Measurements from ENCODE around the gene MEIS1. TPM values are rescaled to one million over a fixed set of nuclear protein-coding genes. Genes with fewer than 3 reads are reported as not detected.

The MEIS1 gene
- total RNA-seq, 1 donor from 2014 or later: 46.7 TPM

DNA sequence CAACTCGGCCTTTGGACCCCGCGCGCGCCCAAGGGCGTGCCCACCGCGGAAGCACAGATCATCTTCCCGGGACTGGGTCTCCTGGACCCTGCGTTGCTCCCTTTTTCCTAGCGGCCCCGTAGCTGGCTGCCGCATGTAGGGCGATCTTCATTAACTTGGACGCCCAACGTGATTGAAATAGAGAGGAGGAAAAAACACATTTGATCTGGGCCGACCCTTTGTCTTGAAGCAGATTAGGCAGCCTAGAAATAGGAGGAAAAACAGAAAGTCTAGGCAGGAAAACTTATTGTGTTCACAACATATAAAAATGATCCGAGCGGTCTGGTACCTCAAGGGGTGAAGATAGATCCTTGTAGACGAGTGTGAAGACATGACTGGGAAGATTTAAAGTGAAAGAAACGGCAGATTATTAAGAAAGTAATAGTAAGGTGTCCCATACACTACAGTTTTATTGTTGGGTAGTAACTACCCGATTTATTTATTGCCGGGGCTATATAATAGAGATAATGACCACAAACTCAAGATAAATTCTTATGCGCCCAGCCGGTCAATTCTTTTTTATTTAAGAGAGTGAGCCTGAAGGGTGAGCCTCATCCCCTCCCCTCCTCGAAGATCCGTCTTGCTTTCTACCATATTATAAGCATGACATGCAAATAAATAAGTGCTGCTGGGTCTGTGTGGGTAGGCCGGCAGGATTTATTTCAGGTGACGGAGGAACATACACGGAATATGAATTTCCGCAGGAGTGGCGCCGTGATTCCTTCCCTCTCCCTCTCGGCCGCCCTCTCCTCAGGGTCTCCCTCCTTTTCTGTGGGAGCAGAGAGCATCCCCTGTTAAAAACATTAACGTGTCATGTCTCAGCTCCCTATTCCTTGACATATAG lies 147.4 kb downstream of the MEIS1 start:
- Histone ChIP-seq H3K9me3 (no peaks in the 10 kb centered on the region), H3K4me1 (peaks cover 3 to 12% of the 10 kb centered on the region in 2 donors), H3K36me3 (no peaks in the 10 kb centered on the region), H3K27me3 (peaks cover 10% of the 10 kb centered on the region), H3K27ac (peak overlapping the region; percentile 49 to 65), H3K4me3 (peak overlapping the region; percentile 50 to 59)
- no peak for DNase-seq (ENCODE audit: low spot score in 2 of 2)
- intact Hi-C loops (cut with DNase I): loop anchor here (5.0 kb wide), 1 partner anchor 110 kb away; no protein-coding TSS in a partner anchor
- no peak for TF ChIP-seq CTCF (IDR thresholded peaks at IDR 0.05)

DNA sequence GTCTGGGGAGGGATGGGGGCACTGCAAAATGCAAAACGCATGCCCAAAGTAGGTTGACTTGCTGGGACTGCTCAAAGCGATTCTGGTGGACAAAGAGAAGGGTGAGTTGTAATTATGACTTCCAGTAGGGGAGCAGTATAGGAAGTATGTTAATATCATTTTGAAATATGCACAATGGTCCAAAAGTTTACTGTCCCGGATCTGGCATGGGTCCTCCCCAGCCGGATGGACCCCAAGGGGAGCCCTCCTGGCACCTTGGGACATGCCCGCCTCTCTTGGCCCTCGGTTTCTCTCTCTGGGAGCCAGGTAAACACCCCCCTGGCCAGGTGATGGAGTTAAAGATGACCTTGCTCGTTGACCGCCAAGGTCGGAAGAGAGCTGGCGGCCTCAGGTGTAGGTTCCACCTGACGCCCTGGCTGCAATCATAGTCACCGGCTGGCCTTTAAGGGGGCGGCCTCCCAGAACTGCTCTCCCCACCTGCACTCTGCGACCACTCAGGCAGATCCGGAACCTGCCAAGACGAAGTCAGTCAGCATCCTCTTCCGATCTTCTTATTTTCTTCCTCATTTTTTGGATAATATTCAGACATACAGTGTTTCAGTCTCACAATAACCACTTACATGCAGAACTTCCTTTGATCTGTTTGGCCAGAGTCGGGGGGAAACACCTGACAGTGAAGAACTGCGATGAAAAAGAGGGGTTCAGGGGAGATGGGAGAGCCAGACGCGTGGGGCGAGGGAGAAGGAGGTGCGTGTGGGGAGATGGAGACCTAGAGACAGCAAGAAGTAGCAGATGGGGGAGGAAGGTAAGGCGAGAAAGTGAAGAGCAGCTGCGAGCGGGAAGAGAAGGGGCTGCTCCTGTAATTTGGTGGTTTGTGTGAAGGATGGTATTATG lies 148.3 kb downstream of the MEIS1 start:
- intact Hi-C loops (cut with DNase I): loop anchor here (5.0 kb wide), 1 partner anchor 109 kb away; no protein-coding TSS in a partner anchor
- Histone ChIP-seq H3K27me3 (peaks cover 6% of the 10 kb centered on the region), H3K27ac (no peak overlapping the region), H3K9me3 (no peaks in the 10 kb centered on the region), H3K4me3 (no peak overlapping the region), H3K4me1 (peaks cover 0 to 3% of the 10 kb centered on the region in 2 donors), H3K36me3 (no peaks in the 10 kb centered on the region)
- DNase-seq (ENCODE audit: low spot score in 2 of 2): no peak
- TF ChIP-seq CTCF (IDR thresholded peaks at IDR 0.05): no peak

- DNase-seq (ENCODE audit: low spot score in 2 of 2): no peak
- Histone ChIP-seq H3K4me3 (no peak overlapping the region), H3K9me3 (no peaks in the 10 kb centered on the region), H3K27ac (no peak overlapping the region), H3K27me3 (no peaks in the 10 kb centered on the region), H3K4me1 (peaks cover 0 to 3% of the 10 kb centered on the region in 2 donors), H3K36me3 (no peaks in the 10 kb centered on the region)
- intact Hi-C loops (cut with DNase I): loop anchor here (5.0 kb wide), 1 partner anchor 108 kb away; no protein-coding TSS in a partner anchor
- no peak for TF ChIP-seq CTCF (IDR thresholded peaks at IDR 0.05)
Measured at GRCh38 chr2:66583881-66584280, 149.0 kb downstream of the MEIS1 start.

- Histone ChIP-seq H3K27ac (no peak overlapping the region), H3K4me1 (peaks cover 0 to 3% of the 10 kb centered on the region in 2 donors), H3K4me3 (no peak overlapping the region), H3K9me3 (no peaks in the 10 kb centered on the region), H3K36me3 (no peaks in the 10 kb centered on the region), H3K27me3 (no peaks in the 10 kb centered on the region)
- DNase-seq (ENCODE audit: low spot score in 2 of 2): no peak
- intact Hi-C loops (cut with DNase I): no loop called here
- TF ChIP-seq CTCF (IDR thresholded peaks at IDR 0.05): no peak
Measured at GRCh38 chr2:66585587-66585986, 150.7 kb downstream of the MEIS1 start.

DNA sequence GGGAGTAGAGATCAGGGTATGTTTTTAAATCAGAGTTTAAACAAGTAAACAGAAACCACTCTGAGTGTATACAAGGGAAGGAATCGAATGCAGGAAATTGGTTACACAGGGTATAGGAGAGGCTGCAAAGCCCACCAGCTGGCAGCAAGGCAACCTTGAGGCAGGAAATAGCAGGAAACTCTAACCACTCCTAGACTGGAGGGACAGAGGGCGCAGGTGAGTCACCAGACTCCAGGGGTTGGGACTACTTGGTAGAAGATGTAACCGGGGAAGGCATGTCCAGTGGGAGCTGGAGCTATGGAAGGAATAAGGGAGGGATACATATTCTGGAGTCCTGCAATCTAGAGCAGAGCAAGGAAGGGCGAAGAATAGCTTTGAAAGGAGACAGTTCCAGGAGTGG lies 152.3 kb downstream of the MEIS1 start:
- Histone ChIP-seq H3K27ac (no peak overlapping the region), H3K36me3 (no peaks in the 10 kb centered on the region), H3K4me1 (no peaks in the 10 kb centered on the region), H3K9me3 (no peaks in the 10 kb centered on the region), H3K4me3 (no peak overlapping the region), H3K27me3 (no peaks in the 10 kb centered on the region)
- intact Hi-C loops (cut with DNase I): no loop called here
- TF ChIP-seq CTCF (IDR thresholded peaks at IDR 0.05): peak in 1 of 3 experiments; percentile 6
- no peak for DNase-seq (ENCODE audit: low spot score in 2 of 2)
